Colonic mucosa (tissue), 4 donors: Measurements from ENCODE around the gene USB1. TPM values are rescaled to one million over a fixed set of nuclear protein-coding genes. Genes with fewer than 3 reads are reported as not detected.

ENCODE experiments used
- DNase-seq: peaks from one replicate; pipeline ENCODE4 v3.0.0-alpha.2; 2020
- H3K27ac ChIP-seq: fragments of 200-600 bp; one replicate; pipeline ENCODE4 v1.8.0; 2021
- H3K27me3 ChIP-seq: fragments of 200-600 bp; one replicate; pipeline ENCODE4 v1.8.0; 2021
- H3K36me3 ChIP-seq: fragments of 200-600 bp; one replicate; pipeline ENCODE4 v1.8.0; 2021
- H3K4me1 ChIP-seq: fragments of 200-600 bp; one replicate; pipeline ENCODE4 v1.8.0; 2021; ENCODE audit warnings: mild to moderate bottlenecking
- H3K4me3 ChIP-seq: fragments of 200-600 bp; one replicate; pipeline ENCODE4 v1.8.0; 2021
- H3K9ac ChIP-seq, 2 donors: one replicate each; pipeline ENCODE4 v1.7.0; 2013; ENCODE audit warnings: control low read depth in 2 of 2, low read depth in 2 of 2, low read length in 2 of 2
- H3K9me3 ChIP-seq: fragments of 200-600 bp; one replicate; pipeline ENCODE4 v1.8.0; 2021
- intact Hi-C: fragments of 100-400 bp; cut with DNase I; formaldehyde crosslinking; loops from one replicate; pipeline ENCODE4 v1.14.1; 2022
- total RNA-seq, 2 donors: library from RNA; stranded (reverse); fragmentation: NEBNext Ultra II Directional in 1 of 2; extraction: Animal tissue kit (Norgen Biotek cat#: 25700) in 1 of 2; gene quantifications; one replicate each; pipeline ENCODE4 v1.2.1, GENCODE V29; 2021
- TF ChIP-seq, protein P1 (sequence below): fragments of 200-600 bp; IDR thresholded peaks from one replicate; pipeline ENCODE4 v1.8.0; 2022; ENCODE audit warnings: antibody characterized with exemption, mild to moderate bottlenecking
- donor health status: healthy.
- donor health status: DM: no; HTN: no; CAD: no.
- donor health status: DM: no; HTN: no; CAD: no.

USB1 gene
- total RNA-seq, 2 donors from 2014 or later = 34.2 to 49.8 TPM

DNA sequence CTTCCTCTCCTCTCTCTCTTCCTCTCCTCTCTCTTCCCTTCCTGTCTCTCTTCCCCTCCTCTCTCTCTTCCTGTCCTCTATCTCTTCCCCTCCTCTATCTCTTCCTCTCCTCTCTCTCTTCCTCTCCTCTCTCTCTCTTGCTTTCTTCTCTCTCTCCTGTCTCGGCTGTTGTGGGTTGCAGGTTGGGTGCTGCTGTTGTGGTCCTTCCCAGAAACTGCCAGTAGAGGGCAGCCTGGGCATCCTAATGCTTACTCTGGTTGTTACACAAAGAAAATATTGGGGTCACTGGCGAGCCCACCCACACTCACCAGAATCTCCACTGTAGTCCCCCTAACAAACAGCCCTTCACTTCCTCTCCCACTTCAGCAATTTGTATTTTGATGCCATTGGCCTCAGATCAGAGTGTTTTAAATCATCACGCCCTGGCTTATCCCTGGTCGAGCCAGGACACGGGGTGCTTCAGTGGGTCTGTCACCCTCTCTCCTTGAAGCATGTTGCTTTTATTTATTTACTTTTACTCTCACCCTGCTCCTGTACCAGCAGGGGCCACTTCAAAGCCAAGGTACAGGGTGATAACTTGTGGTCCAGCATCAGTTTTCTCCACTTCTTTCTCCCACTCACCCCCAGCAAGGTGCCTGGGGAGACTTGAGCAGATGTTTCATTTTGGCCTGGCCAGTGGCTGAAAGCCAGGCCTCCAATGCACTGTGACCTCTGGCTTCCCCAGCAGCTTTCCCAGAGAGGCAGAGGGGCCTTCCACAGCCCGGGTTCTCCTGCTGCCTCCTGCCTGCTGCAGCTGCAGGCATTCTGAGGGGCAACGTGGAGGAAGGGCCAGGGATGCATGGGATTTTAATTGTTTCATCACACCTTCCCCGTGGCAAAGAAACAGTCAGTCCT lies 19.7 kb downstream of the USB1 start:
- TF ChIP-seq, protein P1, sequence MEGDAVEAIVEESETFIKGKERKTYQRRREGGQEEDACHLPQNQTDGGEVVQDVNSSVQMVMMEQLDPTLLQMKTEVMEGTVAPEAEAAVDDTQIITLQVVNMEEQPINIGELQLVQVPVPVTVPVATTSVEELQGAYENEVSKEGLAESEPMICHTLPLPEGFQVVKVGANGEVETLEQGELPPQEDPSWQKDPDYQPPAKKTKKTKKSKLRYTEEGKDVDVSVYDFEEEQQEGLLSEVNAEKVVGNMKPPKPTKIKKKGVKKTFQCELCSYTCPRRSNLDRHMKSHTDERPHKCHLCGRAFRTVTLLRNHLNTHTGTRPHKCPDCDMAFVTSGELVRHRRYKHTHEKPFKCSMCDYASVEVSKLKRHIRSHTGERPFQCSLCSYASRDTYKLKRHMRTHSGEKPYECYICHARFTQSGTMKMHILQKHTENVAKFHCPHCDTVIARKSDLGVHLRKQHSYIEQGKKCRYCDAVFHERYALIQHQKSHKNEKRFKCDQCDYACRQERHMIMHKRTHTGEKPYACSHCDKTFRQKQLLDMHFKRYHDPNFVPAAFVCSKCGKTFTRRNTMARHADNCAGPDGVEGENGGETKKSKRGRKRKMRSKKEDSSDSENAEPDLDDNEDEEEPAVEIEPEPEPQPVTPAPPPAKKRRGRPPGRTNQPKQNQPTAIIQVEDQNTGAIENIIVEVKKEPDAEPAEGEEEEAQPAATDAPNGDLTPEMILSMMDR = peak; percentile 81
- Histone ChIP-seq H3K4me1 (peaks cover 17% of the 10 kb centered on the region), H3K27me3 (no peaks in the 10 kb centered on the region), H3K9me3 (no peaks in the 10 kb centered on the region), H3K36me3 (no peaks in the 10 kb centered on the region), H3K9ac (no peak overlapping the region), H3K4me3 (no peak overlapping the region), H3K27ac (no peak overlapping the region)
- DNase-seq = peak; percentile 80
- intact Hi-C loops = loop anchor here (5.0 kb wide), 1 partner anchor 286 kb away; no protein-coding TSS in a partner anchor

DNA sequence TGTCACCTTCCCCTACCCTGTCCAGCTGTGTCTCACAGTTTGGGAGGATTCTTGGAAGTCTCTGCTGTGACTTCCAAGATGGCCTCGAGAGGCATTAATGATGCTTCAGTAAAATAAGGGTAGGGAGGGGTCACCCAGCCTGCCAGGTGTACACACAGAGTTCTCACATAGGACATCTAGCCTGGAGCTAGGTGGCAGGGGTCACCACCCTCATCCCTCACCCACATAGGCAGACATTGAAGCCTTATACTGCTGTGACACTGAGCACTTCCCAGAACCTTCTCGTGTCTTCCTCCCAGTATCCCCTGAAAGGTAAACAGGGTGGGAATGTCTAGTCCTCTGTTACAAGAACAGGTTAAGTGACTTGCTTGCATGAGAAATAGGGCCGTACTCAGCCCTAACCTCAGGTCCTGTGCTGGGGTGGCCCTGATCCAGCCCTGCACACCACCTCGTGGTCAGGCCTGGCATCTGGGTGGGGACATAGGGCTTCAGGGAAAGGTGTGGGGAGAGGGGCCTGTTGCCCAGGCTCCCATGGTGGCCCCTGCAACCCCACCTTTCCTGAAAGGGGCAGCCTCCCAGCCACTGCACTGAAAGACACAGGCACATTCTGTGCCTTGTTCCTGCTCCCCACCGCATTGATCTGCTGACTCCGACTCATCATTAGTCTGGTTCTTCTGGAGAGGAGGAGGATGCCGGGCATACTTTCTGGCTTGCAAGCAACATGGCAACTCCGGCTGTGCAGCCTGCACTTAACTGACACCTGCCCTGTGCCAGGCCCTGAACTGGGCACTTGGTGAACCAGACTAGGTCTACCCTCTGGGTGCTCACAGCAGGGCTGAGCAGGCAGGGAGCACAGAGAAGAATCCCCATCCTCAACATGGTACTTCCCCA lies 20.7 kb downstream of the USB1 start:
- TF ChIP-seq, protein P1 = no peak
- DNase-seq = no peak
- Histone ChIP-seq H3K27ac (peak overlapping the region; percentile 61), H3K27me3 (no peaks in the 10 kb centered on the region), H3K36me3 (no peaks in the 10 kb centered on the region), H3K9me3 (no peaks in the 10 kb centered on the region), H3K4me1 (peaks cover 17% of the 10 kb centered on the region), H3K4me3 (no peak overlapping the region), H3K9ac (peak overlapping the region in 1 of 2 donors; percentile 44)
- intact Hi-C loops = loop anchor here (2.0 to 5.0 kb wide), 2 partner anchors 99 to 285 kb away; no protein-coding TSS in a partner anchor

DNA sequence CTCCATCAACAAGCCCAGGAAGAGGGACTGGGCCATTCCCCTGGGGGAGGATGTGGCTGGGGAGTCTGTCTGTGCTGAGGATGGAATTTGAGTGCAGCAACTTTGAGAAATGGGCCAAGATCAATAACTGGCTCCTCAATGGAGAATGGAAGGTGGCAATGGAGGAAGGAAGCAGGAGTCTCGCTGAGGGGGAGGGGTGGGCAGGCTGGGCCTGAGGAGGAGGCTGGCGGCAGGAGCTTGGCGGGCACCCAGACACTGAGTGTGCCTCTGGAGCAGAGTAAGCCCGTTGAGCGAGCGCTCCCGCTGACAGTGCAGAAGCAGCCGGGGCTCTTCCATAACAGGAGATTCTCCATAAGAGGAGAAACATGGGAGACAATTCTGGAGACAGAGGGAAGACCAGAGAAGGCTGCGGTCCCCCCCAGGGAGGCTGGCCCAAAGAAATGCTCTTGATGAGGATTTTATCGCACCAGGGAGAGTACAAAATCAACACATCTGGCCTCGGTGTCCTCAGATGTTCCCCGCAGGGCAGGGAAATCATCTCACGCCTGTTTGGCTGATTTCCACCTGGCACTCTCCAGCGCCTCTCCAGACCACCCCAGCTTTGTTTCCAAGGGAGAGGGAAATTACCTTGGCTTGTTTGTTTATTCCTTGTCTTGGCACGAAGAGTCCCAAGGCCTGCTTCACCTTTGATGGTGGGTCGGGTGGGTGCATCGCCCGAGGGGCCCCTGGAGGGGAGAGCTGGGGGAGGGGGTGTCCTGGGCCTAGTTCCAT lies 21.6 kb downstream of the USB1 start:
- Histone ChIP-seq H3K9me3 (no peaks in the 10 kb centered on the region), H3K9ac (peak overlapping the region; percentile 32 to 87), H3K4me1 (peaks cover 17% of the 10 kb centered on the region), H3K27ac (peak overlapping the region; percentile 61), H3K4me3 (no peak overlapping the region), H3K27me3 (no peaks in the 10 kb centered on the region), H3K36me3 (no peaks in the 10 kb centered on the region)
- TF ChIP-seq, protein P1 = no peak
- DNase-seq = peak; percentile 77
- intact Hi-C loops = loop anchor here (2.0 to 5.0 kb wide), 2 partner anchors 98 to 285 kb away; no protein-coding TSS in a partner anchor

DNA sequence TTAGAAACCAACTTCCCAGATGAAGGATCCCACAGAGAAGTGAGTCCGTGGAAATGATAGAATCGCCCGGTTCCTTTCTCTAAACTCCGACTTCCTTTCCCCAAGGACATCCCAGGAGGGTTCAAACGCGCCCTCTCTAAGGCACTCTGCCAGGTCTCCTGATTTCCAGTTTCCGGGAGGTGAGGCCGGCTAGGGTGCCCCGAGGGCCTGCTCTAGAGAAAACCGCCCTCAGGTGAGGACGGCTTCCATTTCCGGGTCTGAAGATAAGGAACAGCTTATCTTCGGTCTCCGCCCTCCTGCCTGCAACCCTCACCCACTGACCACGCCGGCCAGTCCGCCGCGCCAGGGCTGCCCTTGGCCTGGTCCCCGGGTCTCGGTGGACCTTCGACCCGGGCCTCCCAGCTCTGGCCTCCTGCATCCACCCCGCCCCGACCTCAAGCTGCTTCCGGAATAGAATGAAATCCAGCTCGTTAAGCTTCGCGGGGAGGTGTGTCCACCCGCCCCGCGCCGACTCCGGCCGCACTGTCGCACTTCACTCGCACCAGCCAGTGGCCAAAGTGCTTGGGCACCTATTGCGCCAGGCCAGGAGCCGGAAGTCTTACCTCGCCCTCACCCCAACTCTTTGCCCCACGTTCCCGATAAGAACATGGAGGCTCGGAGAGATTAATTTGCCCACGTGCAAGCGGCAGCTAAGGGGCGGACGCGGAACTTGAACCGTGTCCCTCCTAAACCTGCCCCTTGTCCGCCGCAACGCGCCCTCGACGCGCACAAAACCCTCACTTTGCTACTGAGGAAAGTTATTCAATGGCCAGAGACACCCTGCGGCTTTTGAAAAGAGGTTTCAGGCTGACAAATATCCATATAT lies 23.5 kb downstream of the USB1 start:
- Histone ChIP-seq H3K36me3 (no peaks in the 10 kb centered on the region), H3K9ac (peak overlapping the region; percentile 67 to 87), H3K4me3 (peak overlapping the region; percentile 96), H3K27me3 (no peaks in the 10 kb centered on the region), H3K27ac (peak overlapping the region; percentile 89), H3K4me1 (peaks cover 17% of the 10 kb centered on the region), H3K9me3 (no peaks in the 10 kb centered on the region)
- TF ChIP-seq, protein P1 = no peak
- intact Hi-C loops = loop anchor here (5.0 kb wide), 2 partner anchors 173 to 283 kb away; partner anchors contain the start of gene CSNK2A2
- peak; percentile 94 for DNase-seq
